NCI-H1105 treated with DMSO at 0.1 percent for 48 hours (cell line): ENCODE results near the gene GP1BB.
"Not testable (repeated sequence)": the region's sequence is repeated elsewhere in the genome, so short reads cannot be mapped to it uniquely, and the experiment has no call there.

ENCODE experiments used
- DNase-seq: peaks from one replicate; lab custom pipeline; 2025; lab: John Stamatoyannopoulos, UW

The GP1BB gene

DNA sequence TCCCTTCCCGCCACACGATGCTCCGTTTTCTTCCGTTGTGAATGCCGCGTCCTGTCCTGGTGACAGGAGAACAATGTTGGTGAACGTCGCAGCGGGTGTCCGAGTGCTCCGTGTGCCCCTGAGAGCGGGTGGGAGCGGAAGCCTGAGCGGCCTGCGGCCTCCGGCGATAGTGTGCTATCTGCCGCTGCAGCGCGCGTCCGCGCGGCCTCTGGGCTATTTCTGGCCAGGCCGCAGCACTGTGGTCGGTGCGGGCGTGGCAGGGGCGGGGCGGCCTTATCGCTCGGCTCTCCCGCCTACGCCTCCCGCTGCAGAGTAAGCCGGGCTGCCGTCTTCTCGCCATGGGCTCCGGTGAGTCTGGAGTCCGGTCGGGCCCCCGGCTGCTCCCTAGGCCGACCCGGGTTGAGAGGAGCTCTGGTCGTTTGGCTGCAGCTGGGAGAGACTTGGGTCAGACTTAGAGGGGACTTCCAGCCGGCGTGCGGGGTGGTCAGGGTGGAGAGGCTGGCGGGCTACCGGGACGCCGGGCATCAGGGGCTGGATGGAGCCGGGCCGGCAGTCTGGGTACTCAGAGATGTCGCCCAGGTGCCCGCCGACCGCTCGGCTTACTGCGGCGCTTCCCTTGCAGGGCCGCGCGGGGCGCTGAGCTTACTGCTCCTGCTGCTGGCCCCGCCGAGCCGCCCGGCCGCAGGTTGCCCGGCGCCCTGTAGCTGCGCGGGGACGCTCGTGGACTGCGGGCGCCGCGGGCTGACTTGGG, at the start of gene GP1BB:
TSS of gene GP1BB (plus strand) at position 308 of the 751 bp plus-strand sequence. CDS start at position 339, 31 bp downstream.
- peak; percentile 41 for DNase-seq

DNA sequence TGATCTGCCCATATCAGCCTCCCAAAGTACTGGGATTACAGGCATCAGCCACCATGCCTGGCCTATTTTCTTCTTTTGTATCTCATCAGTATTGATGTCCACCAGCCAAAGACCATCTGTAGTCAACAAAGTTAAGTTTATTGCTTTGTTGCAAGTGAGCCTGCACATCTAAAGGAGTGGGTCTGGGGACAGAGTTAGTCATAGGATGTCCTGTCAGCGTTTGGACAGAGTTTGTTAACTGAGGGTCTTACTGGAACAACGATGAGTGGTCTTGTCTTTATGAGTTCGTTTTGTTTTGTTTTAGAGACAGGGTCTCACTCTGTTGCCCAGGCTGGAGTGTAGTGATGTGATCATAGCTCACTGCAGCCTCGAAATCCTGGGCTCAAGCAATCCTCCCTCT, 49.7 kb upstream of the GP1BB start:
- DNase-seq: no peak

DNA sequence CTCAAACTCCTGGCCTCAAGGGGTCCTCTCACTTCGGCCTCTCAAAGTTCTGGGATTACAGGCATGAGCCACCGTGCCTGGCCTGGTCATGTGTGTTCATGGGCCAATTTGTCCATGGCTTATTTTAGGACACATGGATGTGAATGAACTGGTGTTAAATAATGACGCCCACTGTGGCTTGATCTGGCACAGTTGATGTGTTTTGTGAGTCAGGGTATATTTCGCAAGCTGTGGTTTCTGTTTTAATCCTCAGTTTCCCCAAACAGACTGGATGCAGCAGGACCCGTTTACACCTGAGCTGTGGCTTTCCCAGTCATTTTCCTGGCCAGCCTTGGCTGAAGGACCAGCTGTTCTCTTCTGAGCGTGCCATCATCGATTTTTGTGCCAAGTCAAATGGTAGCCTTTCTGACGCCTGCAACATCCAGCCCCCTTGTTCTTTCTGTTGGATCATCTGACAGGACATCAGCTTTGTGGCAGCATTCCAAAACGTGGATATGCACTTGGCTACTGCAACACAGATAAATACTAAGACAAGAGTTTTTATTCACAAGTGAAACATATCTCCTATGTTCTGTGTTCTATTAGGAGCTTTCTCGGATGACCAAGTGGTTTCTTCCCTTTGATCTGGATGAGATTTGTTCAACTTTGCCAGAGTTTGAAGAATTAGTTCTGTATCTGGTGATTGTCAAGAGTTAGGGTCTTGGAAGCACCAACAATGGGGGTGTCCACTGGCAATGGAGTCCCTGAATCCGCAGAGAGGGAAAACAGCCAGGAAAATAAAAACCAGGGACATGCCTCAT, 49.0 kb upstream of the GP1BB start:
- peak; percentile 37 for DNase-seq

DNA sequence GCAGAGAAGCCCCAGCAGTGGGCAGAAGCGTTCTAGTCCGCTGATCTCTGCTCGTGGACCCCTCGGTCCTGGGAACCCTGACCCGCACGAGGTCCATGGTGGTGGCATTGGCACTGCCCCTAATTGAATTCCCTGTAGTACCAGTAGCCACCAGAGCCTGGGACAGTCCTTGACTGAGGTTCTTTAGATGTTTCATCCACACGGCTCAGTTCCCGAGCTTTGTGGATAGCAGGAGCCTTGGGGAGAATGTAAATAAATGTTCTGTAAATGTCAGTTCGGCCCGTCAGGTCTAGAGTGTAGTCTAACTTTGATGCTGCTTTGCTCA, 48.4 kb upstream of the GP1BB start:
- no peak for DNase-seq

DNA sequence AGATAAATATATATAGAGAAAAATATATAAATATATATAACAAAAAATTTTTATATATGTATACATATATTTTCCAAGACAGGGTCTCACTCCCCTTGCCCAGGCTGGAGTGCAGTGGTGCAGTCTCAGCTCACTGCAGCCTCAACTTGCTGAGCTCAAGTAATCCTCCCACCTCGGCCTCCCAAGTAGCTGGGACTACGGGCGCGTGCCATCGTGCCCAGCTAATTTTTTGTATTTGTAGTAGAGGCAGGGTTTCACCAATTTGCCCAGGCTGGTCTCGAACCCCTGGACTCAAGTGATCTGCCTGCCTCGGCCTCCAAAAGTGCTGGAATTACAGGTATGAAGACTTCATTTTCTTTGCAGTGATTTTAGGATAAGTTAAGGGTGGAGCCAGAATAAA, 47.9 kb upstream of the GP1BB start:
- no peak for DNase-seq

DNA sequence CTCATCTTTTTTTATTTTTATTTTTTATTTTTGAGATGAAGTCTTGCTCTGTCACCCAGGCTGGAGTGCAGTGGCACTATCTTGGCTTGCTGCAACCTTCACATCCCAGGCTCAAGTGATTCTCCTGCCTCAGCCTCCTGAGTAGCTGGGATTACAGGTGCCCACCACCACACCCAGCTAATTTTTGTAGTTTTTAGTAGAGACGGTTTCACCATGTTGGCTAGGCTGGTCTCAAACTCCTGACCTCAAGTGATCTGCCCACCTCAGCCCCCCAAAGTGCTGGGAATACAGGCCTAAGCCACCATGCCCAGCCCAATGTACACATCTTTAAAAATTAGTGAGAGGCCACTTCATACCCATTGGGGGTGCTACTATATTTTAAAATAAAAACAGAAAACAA, 46.9 kb upstream of the GP1BB start:
- DNase-seq: not testable (repeated sequence)

DNA sequence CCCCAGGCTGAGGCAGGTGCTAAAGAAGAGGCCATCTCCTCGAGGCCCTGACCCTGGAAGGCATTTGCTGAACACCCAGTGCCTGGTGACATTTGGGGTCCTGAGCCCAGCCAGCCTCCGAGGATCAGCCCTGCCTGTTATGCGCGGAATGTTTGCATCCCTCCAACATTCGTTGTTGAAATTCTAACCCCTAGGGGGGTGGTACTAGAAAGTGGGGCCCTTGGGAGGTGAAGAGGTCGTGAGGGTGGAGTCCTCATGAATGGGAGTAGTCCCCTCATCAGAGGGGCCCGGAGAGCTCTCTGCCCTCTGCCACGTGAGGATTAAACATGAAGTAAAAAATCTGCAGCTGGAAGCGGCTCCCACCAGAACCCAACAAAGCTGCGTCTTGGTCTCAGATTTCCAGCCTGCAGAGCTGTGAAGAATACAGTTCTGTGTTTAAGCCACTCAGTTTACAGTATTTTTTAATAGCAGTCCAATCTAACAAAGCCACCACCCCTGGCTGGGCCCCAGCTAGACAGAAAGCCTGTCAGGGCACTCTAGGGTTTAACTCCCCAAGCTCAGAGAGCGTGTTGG, 44.3 kb upstream of the GP1BB start:
- no peak for DNase-seq

DNA sequence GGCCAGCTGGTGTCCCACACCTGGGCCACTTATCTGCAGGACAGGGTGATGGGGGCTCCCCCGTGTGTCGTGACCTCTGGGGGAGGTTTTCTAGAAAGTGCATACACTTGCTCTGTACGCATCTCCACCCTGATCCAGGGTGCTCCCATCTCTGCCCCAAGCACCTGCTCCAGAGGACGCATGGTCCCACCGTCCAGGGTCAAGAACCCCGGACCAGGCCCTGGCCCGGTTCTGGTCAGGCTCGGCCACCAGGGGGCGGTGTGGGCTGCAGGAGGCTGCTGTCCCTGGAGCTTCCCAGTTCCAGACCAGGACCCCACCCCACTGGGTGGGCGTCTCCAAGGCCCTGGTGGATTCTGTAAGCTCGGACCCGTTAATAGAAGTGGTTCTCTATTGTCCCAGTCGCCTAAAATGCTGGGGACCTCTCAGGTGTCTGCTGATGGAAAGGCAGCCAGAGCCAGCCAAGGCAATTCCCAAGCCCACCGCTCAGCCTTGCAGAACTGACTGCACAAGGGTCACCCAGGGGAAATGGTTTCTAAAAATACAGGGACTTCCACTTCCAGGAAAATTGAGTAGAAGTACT, 43.7 kb upstream of the GP1BB start:
- no peak for DNase-seq

DNA sequence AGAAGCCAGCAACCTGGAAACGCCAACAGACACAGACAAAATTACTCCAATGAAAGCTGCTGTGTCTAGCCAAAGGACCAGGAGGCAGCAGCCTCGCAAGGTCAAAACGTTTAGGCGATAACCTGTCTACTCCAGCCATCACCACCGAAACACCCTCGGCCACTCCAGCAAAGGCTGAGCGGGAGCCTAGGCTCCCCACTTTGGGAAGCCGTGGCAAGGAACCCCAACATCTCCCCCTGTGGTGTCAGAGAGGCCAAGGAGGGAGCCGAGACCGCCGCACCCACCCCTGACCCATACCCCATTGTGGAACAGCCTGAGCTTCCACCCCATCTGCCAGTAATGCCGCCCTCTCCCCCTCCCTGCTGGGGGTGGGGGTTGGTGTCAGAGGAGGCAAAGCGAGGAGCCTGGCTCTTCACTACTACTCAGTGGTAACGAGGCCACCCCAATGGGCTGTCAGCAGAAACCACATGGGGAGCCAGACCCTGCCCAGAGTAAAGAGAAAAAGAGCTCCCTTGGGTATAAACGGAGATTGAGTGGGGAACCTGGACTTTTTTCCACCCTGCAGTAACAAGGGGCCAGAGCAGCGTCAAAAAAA, 43.0 kb upstream of the GP1BB start:
- no peak for DNase-seq

DNA sequence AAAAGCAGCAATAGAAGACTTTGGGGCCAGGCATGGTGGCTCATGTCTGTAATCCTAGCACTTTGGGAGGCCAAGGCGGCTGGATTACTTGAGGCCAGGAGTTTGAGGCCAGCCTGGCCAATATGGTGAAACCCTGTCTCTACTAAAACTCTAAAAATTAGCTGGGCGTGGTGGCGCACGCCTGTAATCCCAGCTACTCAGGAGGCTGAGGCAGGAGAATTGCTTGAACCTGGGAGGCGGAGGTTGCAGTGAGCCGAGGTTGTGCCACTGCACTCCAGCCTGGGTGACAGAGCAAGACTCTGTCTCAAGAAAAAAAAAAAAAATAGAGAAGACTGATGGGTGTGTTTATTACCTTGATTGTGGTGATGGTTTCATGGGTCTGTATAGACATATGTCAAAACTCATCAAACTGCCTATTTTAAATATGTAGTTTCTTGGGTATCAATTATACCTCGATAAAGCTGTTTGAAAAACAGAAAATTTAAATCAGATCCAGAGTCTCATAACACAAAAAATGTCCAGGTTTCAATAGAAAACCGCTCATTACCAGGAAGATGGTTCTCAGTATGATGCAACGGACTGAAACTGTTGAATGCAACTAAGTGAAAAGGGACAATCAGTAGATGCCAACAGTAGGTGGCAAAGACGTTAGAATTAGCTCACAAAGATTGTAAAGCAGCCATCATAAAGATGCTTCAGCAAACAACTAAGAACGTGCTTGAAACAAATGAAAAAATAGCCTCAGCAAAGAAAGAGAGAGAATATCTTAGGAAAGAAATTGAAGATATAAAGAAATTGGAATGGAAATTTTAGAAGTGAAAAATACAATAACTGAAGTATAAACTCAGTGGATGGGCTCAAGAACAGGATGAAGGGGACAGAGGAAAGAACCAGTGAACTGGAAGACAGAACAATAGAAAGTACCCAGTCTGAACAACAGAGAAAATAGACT, 42.2 kb upstream of the GP1BB start:
- DNase-seq: no peak

DNA sequence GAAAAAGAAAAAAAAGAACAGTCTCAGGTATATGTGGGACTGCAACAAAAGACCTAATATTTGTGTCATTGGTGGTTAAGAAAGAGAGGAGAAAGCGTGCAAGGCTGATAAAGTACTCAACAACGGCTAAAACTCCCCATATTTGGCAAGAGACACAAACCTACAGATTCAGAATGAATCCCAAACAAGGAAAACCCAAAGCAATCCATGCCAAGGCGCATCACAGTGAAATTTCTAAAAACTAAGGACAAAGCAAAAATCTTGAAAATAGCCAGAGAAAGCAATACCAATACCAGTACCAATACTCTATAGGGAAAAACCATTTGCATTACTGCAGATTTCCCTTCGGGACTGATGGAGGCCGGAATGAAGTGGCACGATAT, 41.5 kb upstream of the GP1BB start:
- DNase-seq: no peak

DNA sequence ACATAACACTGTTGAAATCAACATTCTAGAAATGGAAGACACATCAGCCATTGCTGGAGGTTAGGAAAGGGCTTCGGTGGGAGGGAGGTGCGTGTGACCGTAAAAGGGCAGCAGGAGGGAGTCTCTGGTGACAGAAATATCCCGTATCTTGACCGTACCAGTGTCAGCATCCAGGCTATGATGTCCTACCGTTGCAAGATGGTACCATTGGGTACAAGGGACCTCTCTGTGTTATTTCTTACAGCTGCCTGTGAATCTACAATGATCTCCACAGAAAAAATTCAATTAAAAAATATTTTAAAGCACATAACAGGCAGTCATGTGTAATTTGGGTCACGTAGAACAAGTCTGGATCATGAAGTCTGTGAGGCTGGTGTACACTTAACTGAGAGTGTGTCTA, 36.4 kb upstream of the GP1BB start:
- DNase-seq: no peak

DNA sequence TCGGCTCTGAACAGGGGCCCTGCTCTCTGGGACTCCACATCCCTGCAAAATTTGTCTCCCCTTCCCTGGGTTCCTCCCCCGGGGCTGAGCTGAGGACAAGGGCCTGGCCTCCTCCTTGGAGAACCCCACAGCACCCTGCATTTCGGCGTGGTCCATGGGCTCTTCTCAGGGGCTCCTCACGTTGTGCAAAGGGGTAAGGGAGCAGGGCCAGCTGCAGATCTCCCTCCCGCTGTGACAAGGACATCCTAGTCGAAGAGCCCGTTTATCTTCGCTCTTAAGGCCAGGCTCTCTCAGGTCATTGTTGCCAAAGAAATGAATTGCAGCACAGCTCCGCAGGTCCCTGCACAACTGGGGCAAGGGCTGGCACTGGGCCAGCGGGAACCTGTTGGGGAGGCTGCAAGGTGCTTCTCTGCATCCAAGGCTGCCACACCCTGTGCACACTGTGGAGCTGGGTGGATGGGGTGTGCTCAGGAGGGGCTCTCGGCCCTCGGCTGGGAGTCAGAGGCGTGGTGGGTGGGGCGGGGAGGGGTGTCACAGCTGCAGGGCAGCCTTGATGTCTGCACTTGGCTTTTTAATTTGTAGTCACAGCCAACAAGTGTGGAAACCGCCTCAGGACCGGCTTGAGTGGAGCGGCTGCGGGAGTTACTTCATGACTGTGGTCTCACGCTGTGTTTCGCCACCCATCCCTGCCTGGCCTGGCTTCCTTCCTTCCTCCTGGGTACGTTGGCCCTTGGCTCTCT, 35.6 kb upstream of the GP1BB start:
- peak; percentile 8 for DNase-seq

DNA sequence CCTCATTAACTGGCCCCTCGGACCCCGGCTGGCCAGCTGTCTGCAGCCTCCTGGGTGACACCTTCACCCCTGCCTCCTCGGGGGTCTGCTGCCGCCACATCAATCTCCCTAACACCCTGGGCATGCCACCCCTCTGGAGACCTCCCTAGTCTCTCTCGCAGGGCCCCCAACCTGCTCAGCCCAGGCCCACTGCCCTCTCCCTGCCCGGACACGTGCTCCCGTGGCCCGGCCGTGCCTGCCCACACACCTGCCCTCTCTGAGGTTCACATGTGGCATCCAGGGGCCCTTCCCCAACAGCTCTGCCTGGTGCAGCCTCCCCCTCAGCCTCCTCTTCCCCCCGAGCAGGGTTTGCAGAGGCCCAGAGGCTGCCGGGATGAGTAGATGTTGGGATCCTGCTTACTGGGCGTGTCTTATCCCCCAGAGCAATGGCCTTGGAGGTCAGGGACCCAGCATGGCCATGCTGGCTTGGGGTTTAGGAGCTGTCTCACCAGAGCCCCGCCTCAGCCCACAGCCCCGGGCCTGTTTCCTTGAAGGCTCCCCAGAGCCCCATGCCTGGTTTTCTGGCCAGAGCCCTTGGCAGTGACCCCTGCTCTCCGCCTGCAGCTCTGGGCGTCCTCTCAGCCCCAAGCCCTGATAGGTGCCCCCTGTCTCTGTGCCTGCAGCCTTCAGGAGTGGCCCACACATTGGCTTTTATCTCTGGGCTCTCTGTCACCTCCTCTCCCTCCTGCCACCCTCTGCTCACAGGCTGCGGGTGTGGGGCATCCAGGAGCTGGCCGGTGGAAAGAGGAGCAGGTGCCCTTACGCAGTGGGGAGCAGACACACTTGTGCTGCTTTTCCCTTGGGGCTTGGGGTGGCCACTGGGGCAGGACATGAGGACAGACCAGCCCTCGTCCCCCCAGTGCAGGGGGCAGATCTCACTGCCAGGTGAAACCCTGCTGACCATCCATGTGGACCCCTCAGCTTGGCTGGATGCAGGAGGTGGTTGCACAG, 34.7 kb upstream of the GP1BB start:
- DNase-seq: no peak

DNA sequence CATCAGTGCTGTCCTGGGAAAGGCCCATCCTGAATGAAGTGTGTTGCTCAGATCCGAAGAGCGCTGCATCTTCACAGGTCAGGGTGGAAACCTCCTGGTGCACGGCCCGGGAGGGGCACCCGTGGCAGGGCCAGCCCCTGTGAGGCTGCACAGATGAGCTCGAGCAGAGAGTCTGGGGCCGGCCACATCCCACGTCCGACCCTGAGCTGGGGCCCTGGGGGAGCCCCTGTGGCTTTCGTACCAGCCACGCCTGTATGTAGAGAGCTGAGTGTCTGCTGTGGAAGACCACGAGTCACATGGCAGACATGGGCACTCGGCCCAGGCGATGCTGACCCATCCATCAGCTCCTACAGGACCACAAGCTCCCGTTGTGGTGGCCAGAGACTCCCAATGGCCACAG, 33.9 kb upstream of the GP1BB start:
- no peak for DNase-seq

DNA sequence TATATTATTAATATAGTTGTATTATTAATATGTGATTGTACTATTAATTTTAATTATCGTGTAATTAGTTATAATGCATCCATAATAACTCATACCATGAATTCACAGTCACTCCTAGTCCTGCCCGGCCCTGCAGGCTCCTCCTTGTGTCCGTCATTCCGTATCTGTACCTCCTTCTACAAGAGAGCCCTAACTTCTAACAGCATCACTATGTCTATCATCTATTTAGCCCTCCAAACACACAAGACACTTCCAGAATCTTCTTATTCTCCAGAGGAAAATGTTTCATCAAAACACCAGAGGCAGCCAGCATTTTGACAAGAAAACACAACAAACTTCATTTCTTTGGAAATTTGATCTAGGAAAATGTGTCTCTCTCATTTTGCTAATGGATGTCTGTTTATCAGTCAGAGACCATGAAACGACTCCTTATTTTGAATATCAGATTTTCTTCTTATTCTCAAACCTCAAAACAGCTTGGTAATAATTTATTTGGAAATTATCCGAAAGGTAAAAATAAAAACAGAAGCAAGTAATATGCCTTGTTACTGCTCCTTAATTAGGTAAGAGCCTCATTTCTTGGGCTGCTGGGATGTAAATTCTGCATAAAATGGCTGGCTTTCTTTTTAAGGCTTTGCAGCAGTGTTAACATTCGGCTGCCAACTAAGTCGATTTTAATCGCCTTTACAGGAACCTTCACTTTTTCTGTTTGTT, 32.2 kb upstream of the GP1BB start:
- DNase-seq: no peak

DNA sequence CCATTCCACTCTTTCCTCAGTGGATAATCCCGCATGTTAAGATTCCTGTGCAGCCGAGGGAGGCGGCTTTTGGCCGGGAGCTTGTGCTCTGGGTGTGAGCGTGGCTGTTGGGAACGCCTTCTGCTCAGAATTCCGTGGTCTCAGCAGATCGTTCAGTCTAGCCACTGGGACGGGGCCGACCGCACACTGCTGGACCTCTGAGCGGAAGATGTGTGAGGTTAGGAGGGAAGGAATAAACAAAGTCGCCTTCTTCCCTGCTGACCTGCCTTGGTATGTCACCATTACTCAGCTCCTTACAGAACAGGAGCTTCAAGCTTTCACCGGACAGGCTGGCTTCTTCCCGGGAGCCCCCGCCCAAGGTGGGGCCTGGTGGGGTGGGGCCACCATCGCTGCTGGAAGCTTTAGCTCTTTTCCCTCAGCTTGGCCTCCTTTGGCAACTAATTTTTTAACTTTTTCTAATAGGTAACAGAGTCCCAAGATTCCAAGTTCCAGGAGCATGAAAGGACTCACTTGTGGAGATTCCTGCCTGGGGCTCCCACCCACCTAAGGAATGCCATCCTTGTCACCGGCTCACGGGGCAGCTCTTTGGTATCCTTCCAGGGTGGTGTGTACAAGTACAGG, 31.5 kb upstream of the GP1BB start:
- DNase-seq: no peak

DNA sequence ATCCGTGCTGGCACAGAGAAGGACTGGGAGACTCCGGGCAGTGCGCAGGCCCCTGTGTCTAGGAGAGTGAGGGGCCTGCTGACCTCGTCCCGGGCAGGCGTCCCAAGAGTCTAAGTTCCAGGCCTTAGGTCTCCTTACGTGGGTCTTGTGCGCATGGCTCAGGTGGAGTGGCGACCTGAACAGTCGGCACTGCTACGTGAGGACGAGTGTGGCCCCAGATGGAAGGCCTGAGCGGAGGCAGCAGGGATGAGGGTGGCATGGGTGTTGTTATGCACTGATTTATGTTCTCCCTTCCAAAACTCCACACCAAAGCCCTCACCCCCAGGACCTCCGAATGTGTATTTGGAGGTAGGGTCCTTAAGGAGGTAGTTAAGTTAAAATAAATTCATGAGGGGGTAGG, 29.8 kb upstream of the GP1BB start:
- no peak for DNase-seq
